GM19455 (cell line): Measurements from ENCODE around the gene PLCG2.
"Not testable (repeated sequence)": the region's sequence is repeated elsewhere in the genome, so short reads cannot be mapped to it uniquely, and the experiment has no call there.

Experiments
- ATAC-seq: cut with Tn5 transposase; IDR thresholded peaks from one replicate; pipeline ENCODE4 v1.9.1; 2021; ENCODE audit not compliant: unreplicated experiment

Gene PLCG2

GRCh38 chr16:81778861-81779535 lies at the start of gene PLCG2:
Gene PLCG2, plus strand, starts transcription at chr16:81779291. Its CDS starts 6,699 bp downstream, at chr16:81785990.
- peak; percentile 77 for ATAC-seq

GRCh38 chr16:81729451-81729850 lies 49.6 kb upstream of the PLCG2 start:
- no peak for ATAC-seq

GRCh38 chr16:81730090-81731051 lies 48.7 kb upstream of the PLCG2 start:
- peak; percentile 77 for ATAC-seq

- no peak for ATAC-seq
Measured at GRCh38 chr16:81731649-81732048, 47.4 kb upstream of the PLCG2 start.

- ATAC-seq = no peak
Measured at GRCh38 chr16:81732699-81733098, 46.4 kb upstream of the PLCG2 start.

- ATAC-seq = no peak
Measured at GRCh38 chr16:81733295-81733694, 45.8 kb upstream of the PLCG2 start.

- ATAC-seq = no peak
Measured at GRCh38 chr16:81734632-81735434, 44.3 kb upstream of the PLCG2 start.

- ATAC-seq = peak; percentile 57
Measured at GRCh38 chr16:81737885-81738536, 41.1 kb upstream of the PLCG2 start.

GRCh38 chr16:81738783-81739496 lies 40.2 kb upstream of the PLCG2 start:
- ATAC-seq = peak; percentile 35

- ATAC-seq = no peak
Measured at GRCh38 chr16:81739503-81739902, 39.6 kb upstream of the PLCG2 start.

- peak; percentile 65 for ATAC-seq
Measured at GRCh38 chr16:81740169-81740568, 38.9 kb upstream of the PLCG2 start.

- ATAC-seq = not testable (repeated sequence)
Measured at GRCh38 chr16:81741430-81741770, 37.7 kb upstream of the PLCG2 start.

GRCh38 chr16:81744385-81744784 lies 34.7 kb upstream of the PLCG2 start:
- ATAC-seq = no peak

- ATAC-seq = no peak
Measured at GRCh38 chr16:81744911-81745310, 34.2 kb upstream of the PLCG2 start.

- peak; percentile 64 for ATAC-seq
Measured at GRCh38 chr16:81745704-81746558, 33.2 kb upstream of the PLCG2 start.

- ATAC-seq = no peak
Measured at GRCh38 chr16:81746566-81746965, 32.5 kb upstream of the PLCG2 start.

- ATAC-seq = no peak
Measured at GRCh38 chr16:81748476-81749198, 30.5 kb upstream of the PLCG2 start.

GRCh38 chr16:81752225-81752875 lies 26.7 kb upstream of the PLCG2 start:
- peak; percentile 93 for ATAC-seq
